Prostate gland (tissue), 2 donors: Measurements from ENCODE around the gene LCN15.

Experiments used
- POLR2A ChIP-seq: fragments of 450-650 bp; IDR thresholded peaks from one replicate; pipeline ENCODE4 v1.6.1; 2016; ENCODE audit warnings: antibody characterized with exemption, mild to moderate bottlenecking
- POLR2AphosphoS5 ChIP-seq: sonication (generic); formaldehyde crosslinking; IDR thresholded peaks from one replicate; pipeline ENCODE4 v1.6.1; 2017; ENCODE audit warnings: antibody characterized with exemption
- TF ChIP-seq, protein P1 (sequence below), 4 experiments: fragments of 200-600 bp in 2 of 4; fragments of 450-650 bp in 2 of 4; sonication (generic) in 2 of 4; IDR thresholded peaks; 1 replicate in 3 of 4; 2 replicates in 1 of 4; pipeline ENCODE4 v1.5.1; 2016 to 2019; ENCODE audit warnings: antibody characterized with exemption in 4 of 4, mild to moderate bottlenecking in 2 of 4, moderate library complexity in 2 of 4

DNA sequence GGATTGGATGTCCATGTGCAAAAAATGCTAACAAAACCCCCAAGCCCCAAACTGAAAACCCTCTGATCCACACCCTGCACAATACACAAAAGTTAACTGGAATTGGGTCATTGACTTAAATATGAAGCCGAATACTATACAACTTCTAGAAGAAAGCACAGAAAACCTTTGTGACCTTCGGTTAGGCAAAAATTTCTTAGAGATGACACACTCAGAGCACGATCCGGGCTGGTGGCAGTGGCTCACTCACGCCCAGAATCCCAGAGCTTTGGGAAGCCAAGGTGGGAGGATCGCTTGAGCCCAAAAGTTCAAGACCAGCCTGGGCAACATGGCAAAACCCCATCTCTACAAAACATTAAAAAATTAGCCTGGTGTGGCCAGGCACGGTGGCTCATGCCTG, 53.8 kb downstream of the LCN15 start:
- TF ChIP-seq POLR2A (no peak), POLR2AphosphoS5 (no peak)
- TF ChIP-seq, protein P1, sequence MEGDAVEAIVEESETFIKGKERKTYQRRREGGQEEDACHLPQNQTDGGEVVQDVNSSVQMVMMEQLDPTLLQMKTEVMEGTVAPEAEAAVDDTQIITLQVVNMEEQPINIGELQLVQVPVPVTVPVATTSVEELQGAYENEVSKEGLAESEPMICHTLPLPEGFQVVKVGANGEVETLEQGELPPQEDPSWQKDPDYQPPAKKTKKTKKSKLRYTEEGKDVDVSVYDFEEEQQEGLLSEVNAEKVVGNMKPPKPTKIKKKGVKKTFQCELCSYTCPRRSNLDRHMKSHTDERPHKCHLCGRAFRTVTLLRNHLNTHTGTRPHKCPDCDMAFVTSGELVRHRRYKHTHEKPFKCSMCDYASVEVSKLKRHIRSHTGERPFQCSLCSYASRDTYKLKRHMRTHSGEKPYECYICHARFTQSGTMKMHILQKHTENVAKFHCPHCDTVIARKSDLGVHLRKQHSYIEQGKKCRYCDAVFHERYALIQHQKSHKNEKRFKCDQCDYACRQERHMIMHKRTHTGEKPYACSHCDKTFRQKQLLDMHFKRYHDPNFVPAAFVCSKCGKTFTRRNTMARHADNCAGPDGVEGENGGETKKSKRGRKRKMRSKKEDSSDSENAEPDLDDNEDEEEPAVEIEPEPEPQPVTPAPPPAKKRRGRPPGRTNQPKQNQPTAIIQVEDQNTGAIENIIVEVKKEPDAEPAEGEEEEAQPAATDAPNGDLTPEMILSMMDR (IDR thresholded peaks at IDR 0.05) = no peak
